ENCODE measurements around the gene CPA1. TPM values are rescaled to one million over a fixed set of nuclear protein-coding genes. Genes with fewer than 3 reads are reported as not detected.

Gene CPA1
- total and polyA plus RNA-seq, 10 of the 15 experiments (the other 5 are each of a cell fraction or from before 2014, with no cell fraction given): 8.0 TPM; not detected in 9

DNA sequence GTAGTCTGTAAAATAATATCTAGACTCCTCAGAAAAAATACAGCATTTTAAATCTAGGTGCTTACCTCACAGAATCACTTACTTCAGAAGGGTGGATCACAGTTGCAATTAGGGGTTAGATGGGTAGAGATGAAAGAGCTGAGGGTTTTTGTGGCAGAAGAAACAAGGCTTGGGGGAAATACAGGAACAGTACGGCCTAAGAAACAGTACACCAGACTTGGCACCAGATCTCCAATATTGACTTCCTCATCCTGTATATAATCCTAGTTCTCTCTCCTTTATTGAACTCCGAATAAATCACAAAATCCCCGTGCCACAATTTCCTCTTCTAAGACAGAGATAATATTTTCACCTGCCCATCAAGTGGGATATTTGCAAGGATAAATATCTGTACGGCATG, 46.3 kb downstream of the CPA1 start (continued):
- TF ChIP-seq SUZ12 (IDR thresholded peaks at IDR 0.05; ENCODE audit: unreplicated experiment): no peak

DNA sequence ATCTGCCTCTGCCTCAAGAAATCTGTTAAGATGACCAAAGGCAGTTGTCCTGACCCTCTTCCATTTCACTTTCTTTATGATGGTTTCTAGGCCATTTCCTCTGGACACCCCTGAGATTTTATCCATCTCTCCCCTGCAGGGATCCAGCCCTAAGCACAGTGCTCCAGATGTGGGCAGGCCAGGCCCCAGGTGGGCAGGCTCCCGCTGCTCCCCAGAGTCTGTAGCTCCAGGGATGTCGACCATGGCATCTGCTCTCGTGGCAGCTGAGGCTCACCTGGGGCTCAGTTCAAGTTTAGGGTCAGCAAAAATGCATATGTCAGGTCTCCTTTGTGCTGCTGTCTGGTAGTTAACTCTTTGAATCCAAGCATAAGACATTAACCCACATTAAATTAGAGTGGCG, 48.7 kb downstream of the CPA1 start:
- CTCF ChIA-PET: no interaction called here
- no peaks in the 10 kb centered on the region for H3K27me3 ChIP-seq (replicated peaks in 1 of 2; ENCODE audit: control insufficient read depth in 2 of 2, insufficient read depth in 2 of 2, low read length in 1 of 2)
- H3K79me2 ChIP-seq (ENCODE audit: control insufficient read depth, insufficient read depth, low read length): no peaks in the 10 kb centered on the region
- FAIRE-seq: no peak
- intact Hi-C loops (cut with micrococcal nuclease; ENCODE audit: unreplicated experiment) (no loop called here), in situ Hi-C loops (cut with MboI) (no loop called here)
- H3K4me3 ChIP-seq: no peak overlapping the region
- SMC1A ChIA-PET (ENCODE audit: uncharacterized antibody, unreplicated experiment): no interaction called here
- no peaks in the 10 kb centered on the region for H4K20me1 ChIP-seq (ENCODE audit: control insufficient read depth, insufficient read depth)
- no TSS peak for BruUV-seq (replicated peaks)
- H3K4me2 ChIP-seq (ENCODE audit: control insufficient read depth, insufficient read depth): no peak overlapping the region
- POLR2A ChIA-PET: no interaction called here
- H3K9ac ChIP-seq (ENCODE audit: control insufficient read depth, insufficient read depth, low read length): no peak overlapping the region
- no peak overlapping the region for H2AFZ ChIP-seq (ENCODE audit: control insufficient read depth, low read depth, low read length)
- no peak for DNase-seq (ENCODE audit: low read depth, low spot score)
- RAD21 ChIA-PET (ENCODE audit: unreplicated experiment): interaction anchor here (1.3 kb wide), 1 partner anchor 17 kb away, joined by 3 read pairs; no protein-coding TSS in a partner anchor
- H3K4me1 ChIP-seq (ENCODE audit: control insufficient read depth, insufficient read depth, low read length): no peaks in the 10 kb centered on the region
- H3K9me3 ChIP-seq (replicated peaks; ENCODE audit: control insufficient read depth, insufficient read depth, low read length): no peaks in the 10 kb centered on the region
- no peak overlapping the region for H3K27ac ChIP-seq (ENCODE audit: control insufficient read depth, insufficient read depth)
- WGBS (ENCODE audit: insufficient coverage, insufficient replicate concordance, low lambda C conversion rate, missing lambda C conversion rate): 78% methylated on average over 4 of the region's 4 CpGs
- peaks cover 0 to 3% of the 10 kb centered on the region in 2 experiments; a peak in 1 of 4 replicates for H3K36me3 ChIP-seq (ENCODE audit: control insufficient read depth in 2 of 2, insufficient read depth in 2 of 2, low read length in 1 of 2)
- no peak for ATAC-seq
- TF ChIP-seq ESRRA (IDR thresholded peaks at IDR 0.05; ENCODE audit: low read length): no peak
- no peak for TF ChIP-seq RELA (IDR thresholded peaks at IDR 0.05; ENCODE audit: borderline replicate concordance, partially characterized antibody)
- no peak for TF ChIP-seq ZSCAN29 (IDR thresholded peaks at IDR 0.05)
- TF ChIP-seq NR2C2 (IDR thresholded peaks at IDR 0.05; ENCODE audit: borderline replicate concordance, control insufficient read depth, insufficient read length, low read depth): no peak
- no peak for TF ChIP-seq POLR2A (IDR thresholded peaks at IDR 0.05; ENCODE audit: low read depth, low read length)
- TF ChIP-seq PAX8 (IDR thresholded peaks at IDR 0.05): no peak
- TF ChIP-seq, protein P1, sequence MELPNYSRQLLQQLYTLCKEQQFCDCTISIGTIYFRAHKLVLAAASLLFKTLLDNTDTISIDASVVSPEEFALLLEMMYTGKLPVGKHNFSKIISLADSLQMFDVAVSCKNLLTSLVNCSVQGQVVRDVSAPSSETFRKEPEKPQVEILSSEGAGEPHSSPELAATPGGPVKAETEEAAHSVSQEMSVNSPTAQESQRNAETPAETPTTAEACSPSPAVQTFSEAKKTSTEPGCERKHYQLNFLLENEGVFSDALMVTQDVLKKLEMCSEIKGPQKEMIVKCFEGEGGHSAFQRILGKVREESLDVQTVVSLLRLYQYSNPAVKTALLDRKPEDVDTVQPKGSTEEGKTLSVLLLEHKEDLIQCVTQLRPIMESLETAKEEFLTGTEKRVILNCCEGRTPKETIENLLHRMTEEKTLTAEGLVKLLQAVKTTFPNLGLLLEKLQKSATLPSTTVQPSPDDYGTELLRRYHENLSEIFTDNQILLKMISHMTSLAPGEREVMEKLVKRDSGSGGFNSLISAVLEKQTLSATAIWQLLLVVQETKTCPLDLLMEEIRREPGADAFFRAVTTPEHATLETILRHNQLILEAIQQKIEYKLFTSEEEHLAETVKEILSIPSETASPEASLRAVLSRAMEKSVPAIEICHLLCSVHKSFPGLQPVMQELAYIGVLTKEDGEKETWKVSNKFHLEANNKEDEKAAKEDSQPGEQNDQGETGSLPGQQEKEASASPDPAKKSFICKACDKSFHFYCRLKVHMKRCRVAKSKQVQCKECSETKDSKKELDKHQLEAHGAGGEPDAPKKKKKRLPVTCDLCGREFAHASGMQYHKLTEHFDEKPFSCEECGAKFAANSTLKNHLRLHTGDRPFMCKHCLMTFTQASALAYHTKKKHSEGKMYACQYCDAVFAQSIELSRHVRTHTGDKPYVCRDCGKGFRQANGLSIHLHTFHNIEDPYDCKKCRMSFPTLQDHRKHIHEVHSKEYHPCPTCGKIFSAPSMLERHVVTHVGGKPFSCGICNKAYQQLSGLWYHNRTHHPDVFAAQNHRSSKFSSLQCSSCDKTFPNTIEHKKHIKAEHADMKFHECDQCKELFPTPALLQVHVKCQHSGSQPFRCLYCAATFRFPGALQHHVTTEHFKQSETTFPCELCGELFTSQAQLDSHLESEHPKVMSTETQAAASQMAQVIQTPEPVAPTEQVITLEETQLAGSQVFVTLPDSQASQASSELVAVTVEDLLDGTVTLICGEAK (IDR thresholded peaks at IDR 0.05; ENCODE audit: borderline replicate concordance): no peak
- TF ChIP-seq, protein P2, sequence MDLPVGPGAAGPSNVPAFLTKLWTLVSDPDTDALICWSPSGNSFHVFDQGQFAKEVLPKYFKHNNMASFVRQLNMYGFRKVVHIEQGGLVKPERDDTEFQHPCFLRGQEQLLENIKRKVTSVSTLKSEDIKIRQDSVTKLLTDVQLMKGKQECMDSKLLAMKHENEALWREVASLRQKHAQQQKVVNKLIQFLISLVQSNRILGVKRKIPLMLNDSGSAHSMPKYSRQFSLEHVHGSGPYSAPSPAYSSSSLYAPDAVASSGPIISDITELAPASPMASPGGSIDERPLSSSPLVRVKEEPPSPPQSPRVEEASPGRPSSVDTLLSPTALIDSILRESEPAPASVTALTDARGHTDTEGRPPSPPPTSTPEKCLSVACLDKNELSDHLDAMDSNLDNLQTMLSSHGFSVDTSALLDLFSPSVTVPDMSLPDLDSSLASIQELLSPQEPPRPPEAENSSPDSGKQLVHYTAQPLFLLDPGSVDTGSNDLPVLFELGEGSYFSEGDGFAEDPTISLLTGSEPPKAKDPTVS (IDR thresholded peaks at IDR 0.05; ENCODE audit: low read depth, low read length): no peak
- TF ChIP-seq SMAD5 (IDR thresholded peaks at IDR 0.05; ENCODE audit: low read depth): no peak
- TF ChIP-seq SREBF1 (IDR thresholded peaks at IDR 0.05; ENCODE audit: low read length): no peak
- TF ChIP-seq FOXK2 (IDR thresholded peaks at IDR 0.05): no peak
- TF ChIP-seq EGR1 (IDR thresholded peaks at IDR 0.05; ENCODE audit: borderline replicate concordance in 1 of 2, low read depth in 2 of 2, low read length in 2 of 2): no peak
- no peak for TF ChIP-seq MXI1 (IDR thresholded peaks at IDR 0.05; ENCODE audit: low read depth, low read length)
- TF ChIP-seq, protein P3, sequence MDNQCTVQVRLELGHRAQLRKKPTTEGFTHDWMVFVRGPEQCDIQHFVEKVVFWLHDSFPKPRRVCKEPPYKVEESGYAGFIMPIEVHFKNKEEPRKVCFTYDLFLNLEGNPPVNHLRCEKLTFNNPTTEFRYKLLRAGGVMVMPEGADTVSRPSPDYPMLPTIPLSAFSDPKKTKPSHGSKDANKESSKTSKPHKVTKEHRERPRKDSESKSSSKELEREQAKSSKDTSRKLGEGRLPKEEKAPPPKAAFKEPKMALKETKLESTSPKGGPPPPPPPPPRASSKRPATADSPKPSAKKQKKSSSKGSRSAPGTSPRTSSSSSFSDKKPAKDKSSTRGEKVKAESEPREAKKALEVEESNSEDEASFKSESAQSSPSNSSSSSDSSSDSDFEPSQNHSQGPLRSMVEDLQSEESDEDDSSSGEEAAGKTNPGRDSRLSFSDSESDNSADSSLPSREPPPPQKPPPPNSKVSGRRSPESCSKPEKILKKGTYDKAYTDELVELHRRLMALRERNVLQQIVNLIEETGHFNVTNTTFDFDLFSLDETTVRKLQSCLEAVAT (IDR thresholded peaks at IDR 0.05): no peak
- TF ChIP-seq, protein P4, sequence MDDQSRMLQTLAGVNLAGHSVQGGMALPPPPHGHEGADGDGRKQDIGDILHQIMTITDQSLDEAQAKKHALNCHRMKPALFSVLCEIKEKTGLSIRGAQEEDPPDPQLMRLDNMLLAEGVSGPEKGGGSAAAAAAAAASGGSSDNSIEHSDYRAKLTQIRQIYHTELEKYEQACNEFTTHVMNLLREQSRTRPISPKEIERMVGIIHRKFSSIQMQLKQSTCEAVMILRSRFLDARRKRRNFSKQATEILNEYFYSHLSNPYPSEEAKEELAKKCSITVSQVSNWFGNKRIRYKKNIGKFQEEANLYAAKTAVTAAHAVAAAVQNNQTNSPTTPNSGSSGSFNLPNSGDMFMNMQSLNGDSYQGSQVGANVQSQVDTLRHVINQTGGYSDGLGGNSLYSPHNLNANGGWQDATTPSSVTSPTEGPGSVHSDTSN (IDR thresholded peaks at IDR 0.05; ENCODE audit: insufficient replicate concordance, low read depth, low read length): no peak
- no peak for TF ChIP-seq TBL1XR1 (IDR thresholded peaks at IDR 0.05; ENCODE audit: low read depth, low read length)
